ENCODE data around the gene SLC22A5. TPM values are rescaled to one million over a fixed set of nuclear protein-coding genes. Genes with fewer than 3 reads are reported as not detected.
A peak's percentile ranks its signal among the peaks of the same experiment; 100 is the strongest.

Gene SLC22A5
- total and polyA plus RNA-seq, 9 of the 15 experiments (the other 6 are each of a cell fraction or from before 2014, with no cell fraction given), result 3.0 to 16.6 (median 8.3) TPM

DNA sequence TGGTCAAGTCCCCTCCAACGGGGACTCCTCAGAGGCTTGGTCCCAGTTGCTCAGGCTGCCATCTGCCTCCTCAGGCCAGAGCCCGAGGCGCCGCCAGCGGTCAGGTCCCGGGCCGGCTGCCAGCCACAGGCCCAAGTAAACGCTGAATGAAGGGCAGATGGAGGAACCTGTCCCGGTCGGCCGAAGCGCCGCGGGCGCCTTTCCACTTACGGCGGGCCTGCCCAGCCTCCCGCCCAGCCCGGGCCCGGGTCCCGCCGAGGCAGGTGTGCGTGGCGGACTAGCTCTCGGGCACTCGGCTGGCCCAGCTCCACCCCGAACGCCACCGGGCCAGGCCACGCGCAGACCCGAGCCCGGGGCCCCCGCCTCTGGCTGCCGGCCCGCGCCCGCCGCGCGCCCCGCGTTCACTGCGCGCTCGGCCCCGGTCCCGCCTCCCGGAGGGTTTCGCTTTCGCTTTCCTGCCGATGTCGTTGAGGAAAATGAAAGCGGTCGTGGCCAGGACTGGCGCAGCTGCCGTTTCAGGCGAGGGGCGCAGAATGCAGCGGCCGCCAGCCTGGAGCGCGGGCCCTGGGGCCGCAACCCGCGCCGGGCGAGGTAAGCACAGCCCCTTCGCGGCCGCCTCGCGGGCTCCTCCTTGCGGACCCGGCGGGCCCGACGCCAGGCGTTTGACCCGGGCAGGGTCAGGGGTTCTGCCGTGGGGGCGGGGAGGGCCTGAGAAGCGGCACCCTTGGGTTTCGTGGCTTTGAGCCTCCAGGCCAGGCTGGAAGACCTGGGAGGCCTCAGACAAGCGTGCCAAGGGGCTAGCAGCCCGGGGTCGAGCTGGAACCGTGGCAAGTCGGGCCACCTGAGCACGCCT lies 41.2 kb downstream of the SLC22A5 start (continued):
- TF ChIP-seq, protein P1, sequence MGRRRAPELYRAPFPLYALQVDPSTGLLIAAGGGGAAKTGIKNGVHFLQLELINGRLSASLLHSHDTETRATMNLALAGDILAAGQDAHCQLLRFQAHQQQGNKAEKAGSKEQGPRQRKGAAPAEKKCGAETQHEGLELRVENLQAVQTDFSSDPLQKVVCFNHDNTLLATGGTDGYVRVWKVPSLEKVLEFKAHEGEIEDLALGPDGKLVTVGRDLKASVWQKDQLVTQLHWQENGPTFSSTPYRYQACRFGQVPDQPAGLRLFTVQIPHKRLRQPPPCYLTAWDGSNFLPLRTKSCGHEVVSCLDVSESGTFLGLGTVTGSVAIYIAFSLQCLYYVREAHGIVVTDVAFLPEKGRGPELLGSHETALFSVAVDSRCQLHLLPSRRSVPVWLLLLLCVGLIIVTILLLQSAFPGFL (CRISPR knock-in tag; IDR thresholded peaks at IDR 0.05), result 0 out of 2 replicates have a peak, but pooled peaks have one; percentile 59
- TF ChIP-seq, protein P2, sequence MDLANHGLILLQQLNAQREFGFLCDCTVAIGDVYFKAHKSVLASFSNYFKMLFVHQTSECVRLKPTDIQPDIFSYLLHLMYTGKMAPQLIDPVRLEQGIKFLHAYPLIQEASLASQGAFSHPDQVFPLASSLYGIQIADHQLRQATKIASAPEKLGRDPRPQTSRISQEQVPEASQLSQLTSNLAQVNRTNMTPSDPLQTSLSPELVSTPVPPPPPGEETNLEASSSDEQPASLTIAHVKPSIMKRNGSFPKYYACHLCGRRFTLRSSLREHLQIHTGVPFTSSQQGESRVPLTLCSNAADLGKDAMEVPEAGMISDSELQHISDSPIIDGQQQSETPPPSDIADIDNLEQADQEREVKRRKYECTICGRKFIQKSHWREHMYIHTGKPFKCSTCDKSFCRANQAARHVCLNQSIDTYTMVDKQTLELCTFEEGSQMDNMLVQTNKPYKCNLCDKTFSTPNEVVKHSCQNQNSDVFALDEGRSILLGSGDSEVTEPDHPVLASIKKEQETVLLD (IDR thresholded peaks at IDR 0.05), result no peak
- TF ChIP-seq, protein P3, sequence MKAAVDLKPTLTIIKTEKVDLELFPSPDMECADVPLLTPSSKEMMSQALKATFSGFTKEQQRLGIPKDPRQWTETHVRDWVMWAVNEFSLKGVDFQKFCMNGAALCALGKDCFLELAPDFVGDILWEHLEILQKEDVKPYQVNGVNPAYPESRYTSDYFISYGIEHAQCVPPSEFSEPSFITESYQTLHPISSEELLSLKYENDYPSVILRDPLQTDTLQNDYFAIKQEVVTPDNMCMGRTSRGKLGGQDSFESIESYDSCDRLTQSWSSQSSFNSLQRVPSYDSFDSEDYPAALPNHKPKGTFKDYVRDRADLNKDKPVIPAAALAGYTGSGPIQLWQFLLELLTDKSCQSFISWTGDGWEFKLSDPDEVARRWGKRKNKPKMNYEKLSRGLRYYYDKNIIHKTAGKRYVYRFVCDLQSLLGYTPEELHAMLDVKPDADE (conservative IDR thresholded peaks at IDR 0.05; ENCODE audit: control insufficient read depth, low read depth, low read length), result 0 out of 2 replicates have a peak, but pooled peaks have one; percentile 17
- TF ChIP-seq FIP1L1 (IDR thresholded peaks at IDR 0.05; ENCODE audit: low read depth, low read length, poor library complexity, severe bottlenecking), result peak; percentile 78
- peak; percentile 49; the same call in 1 of the 2 replicates for TF ChIP-seq ZBTB1 (CRISPR knock-in tag; IDR thresholded peaks at IDR 0.05; ENCODE audit: borderline replicate concordance, low read depth)
- TF ChIP-seq IRF2 (CRISPR knock-in tag; IDR thresholded peaks at IDR 0.05), result peak; percentile 98
- TF ChIP-seq, protein P4, sequence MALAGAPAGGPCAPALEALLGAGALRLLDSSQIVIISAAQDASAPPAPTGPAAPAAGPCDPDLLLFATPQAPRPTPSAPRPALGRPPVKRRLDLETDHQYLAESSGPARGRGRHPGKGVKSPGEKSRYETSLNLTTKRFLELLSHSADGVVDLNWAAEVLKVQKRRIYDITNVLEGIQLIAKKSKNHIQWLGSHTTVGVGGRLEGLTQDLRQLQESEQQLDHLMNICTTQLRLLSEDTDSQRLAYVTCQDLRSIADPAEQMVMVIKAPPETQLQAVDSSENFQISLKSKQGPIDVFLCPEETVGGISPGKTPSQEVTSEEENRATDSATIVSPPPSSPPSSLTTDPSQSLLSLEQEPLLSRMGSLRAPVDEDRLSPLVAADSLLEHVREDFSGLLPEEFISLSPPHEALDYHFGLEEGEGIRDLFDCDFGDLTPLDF (CRISPR knock-in tag; IDR thresholded peaks at IDR 0.05), result peak; percentile 81; the same call in 1 of the 2 replicates
- TF ChIP-seq YY1 (IDR thresholded peaks at IDR 0.05; ENCODE audit: borderline replicate concordance in 1 of 3, control insufficient read depth in 1 of 3, extremely low read depth in 1 of 3, insufficient read depth in 3 of 3, insufficient read length in 1 of 3, insufficient replicate concordance in 2 of 3, low read depth in 1 of 3, low read length in 2 of 3), result peak in 2 of 3 experiments; percentile 39 to 57
- peak; percentile 12; the same call in 1 of the 2 replicates for TF ChIP-seq EP300 (IDR thresholded peaks at IDR 0.05; ENCODE audit: low read length)
- TF ChIP-seq U2AF1 (optimal IDR thresholded peaks at IDR 0.05; ENCODE audit: low read depth, low read length), result peak; percentile 32
- TF ChIP-seq NR2C1 (IDR thresholded peaks at IDR 0.05), result peak; percentile 87
- peak; percentile 94 for TF ChIP-seq NR2C1 (tag; IDR thresholded peaks at IDR 0.05)
- peak; percentile 17; the same call in 1 of the 2 replicates for TF ChIP-seq PHB (CRISPR knock-in tag; IDR thresholded peaks at IDR 0.05)
- TF ChIP-seq DMBX1 (CRISPR knock-in tag; IDR thresholded peaks at IDR 0.05; ENCODE audit: borderline replicate concordance), result 0 out of 2 replicates have a peak, but pooled peaks have one; percentile 25
- peak; percentile 83 to 88 for TF ChIP-seq RAD21 (CRISPR knock-in tag; conservative IDR thresholded peaks at IDR 0.05 in 1 of 2, IDR thresholded peaks at IDR 0.05 in 1 of 2)
- TF ChIP-seq HNRNPL (IDR thresholded peaks at IDR 0.05; ENCODE audit: low read depth, low read length), result peak; percentile 92
- no peak for TF ChIP-seq KHSRP (IDR thresholded peaks at IDR 0.05)
- peak; percentile 28 for TF ChIP-seq PHF20 (IDR thresholded peaks at IDR 0.05; ENCODE audit: partially characterized antibody)
- TF ChIP-seq, protein P5, sequence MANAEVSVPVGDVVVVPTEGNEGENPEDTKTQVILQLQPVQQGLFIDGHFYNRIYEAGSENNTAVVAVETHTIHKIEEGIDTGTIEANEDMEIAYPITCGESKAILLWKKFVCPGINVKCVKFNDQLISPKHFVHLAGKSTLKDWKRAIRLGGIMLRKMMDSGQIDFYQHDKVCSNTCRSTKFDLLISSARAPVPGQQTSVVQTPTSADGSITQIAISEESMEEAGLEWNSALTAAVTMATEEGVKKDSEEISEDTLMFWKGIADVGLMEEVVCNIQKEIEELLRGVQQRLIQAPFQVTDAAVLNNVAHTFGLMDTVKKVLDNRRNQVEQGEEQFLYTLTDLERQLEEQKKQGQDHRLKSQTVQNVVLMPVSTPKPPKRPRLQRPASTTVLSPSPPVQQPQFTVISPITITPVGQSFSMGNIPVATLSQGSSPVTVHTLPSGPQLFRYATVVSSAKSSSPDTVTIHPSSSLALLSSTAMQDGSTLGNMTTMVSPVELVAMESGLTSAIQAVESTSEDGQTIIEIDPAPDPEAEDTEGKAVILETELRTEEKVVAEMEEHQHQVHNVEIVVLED (CRISPR knock-in tag; IDR thresholded peaks at IDR 0.05), result peak; percentile 50; the same call in 1 of the 2 replicates
